Parathyroid adenoma (tissue), 2 donors: Measurements from ENCODE around the gene MYCBP.

Source experiments
- H2AFZ ChIP-seq: fragments of 300-600 bp; sonication (generic); one replicate; pipeline ENCODE4 v1.7.0; 2017; ENCODE audit warnings: antibody characterized with exemption, mild to moderate bottlenecking
- H3K27ac ChIP-seq: fragments of 300-600 bp; sonication (generic); one replicate; pipeline ENCODE4 v1.7.0; 2017
- H3K27me3 ChIP-seq: fragments of 300-600 bp; sonication (generic); one replicate; pipeline ENCODE4 v1.7.0; 2017; ENCODE audit warnings: low read length; ENCODE audit not compliant: control insufficient read depth, insufficient read depth
- H3K36me3 ChIP-seq: fragments of 300-600 bp; sonication (generic); one replicate; pipeline ENCODE4 v1.7.0; 2017; ENCODE audit warnings: low read length; ENCODE audit not compliant: control insufficient read depth, insufficient read depth
- H3K4me1 ChIP-seq: fragments of 300-600 bp; sonication (generic); one replicate; pipeline ENCODE4 v1.7.0; 2017; ENCODE audit warnings: control low read depth
- H3K4me2 ChIP-seq: fragments of 300-600 bp; sonication (generic); one replicate; pipeline ENCODE4 v1.7.0; 2017; ENCODE audit warnings: low read length
- H3K4me3 ChIP-seq: fragments of 300-600 bp; sonication (generic); one replicate; pipeline ENCODE4 v1.7.0; 2017; ENCODE audit warnings: low read depth, low read length
- H3K79me2 ChIP-seq: fragments of 300-600 bp; sonication (generic); one replicate; pipeline ENCODE4 v1.7.0; 2017; ENCODE audit warnings: control low read depth
- H3K9ac ChIP-seq: fragments of 300-600 bp; sonication (generic); one replicate; pipeline ENCODE4 v1.7.0; 2017; ENCODE audit warnings: mild to moderate bottlenecking
- H3K9me3 ChIP-seq: fragments of 300-600 bp; sonication (generic); one replicate; pipeline ENCODE4 v1.7.0; 2017; ENCODE audit warnings: low read length; ENCODE audit not compliant: control insufficient read depth
- TF ChIP-seq, protein P1 (sequence below): fragments of 300-600 bp; sonication (generic); IDR thresholded peaks from one replicate; pipeline ENCODE4 v1.7.0; 2017; ENCODE audit warnings: antibody characterized with exemption, mild to moderate bottlenecking
- donor health status: primary hyperparathyroidism.

The MYCBP gene

DNA sequence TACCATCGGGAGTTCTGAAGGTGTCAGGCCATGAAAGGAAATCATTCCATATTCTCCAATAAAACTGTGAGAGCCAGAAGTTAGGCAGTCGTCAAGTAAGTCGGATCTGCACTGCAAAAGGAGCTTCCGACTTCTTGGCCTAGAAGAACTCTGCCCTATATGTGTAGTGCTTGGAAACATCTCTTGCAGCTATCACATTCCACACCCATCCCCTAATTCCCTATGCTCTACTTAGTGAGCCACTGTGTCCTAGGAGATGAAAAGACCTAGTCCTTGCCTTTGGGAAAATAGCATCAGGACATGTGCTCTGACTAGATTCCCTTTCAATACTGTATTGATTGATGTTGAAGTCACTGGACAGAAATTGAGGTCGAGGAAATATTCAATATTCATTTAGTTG is 16.4 kb upstream of the MYCBP start:
- Histone ChIP-seq H3K4me1 (no peaks in the 10 kb centered on the region), H3K36me3 (no peaks in the 10 kb centered on the region), H3K9me3 (no peaks in the 10 kb centered on the region), H3K4me3 (no peak overlapping the region), H3K79me2 (no peaks in the 10 kb centered on the region), H2AFZ (no peak overlapping the region), H3K27ac (no peak overlapping the region), H3K4me2 (no peak overlapping the region), H3K27me3 (no peaks in the 10 kb centered on the region), H3K9ac (no peak overlapping the region)
- TF ChIP-seq, protein P1, sequence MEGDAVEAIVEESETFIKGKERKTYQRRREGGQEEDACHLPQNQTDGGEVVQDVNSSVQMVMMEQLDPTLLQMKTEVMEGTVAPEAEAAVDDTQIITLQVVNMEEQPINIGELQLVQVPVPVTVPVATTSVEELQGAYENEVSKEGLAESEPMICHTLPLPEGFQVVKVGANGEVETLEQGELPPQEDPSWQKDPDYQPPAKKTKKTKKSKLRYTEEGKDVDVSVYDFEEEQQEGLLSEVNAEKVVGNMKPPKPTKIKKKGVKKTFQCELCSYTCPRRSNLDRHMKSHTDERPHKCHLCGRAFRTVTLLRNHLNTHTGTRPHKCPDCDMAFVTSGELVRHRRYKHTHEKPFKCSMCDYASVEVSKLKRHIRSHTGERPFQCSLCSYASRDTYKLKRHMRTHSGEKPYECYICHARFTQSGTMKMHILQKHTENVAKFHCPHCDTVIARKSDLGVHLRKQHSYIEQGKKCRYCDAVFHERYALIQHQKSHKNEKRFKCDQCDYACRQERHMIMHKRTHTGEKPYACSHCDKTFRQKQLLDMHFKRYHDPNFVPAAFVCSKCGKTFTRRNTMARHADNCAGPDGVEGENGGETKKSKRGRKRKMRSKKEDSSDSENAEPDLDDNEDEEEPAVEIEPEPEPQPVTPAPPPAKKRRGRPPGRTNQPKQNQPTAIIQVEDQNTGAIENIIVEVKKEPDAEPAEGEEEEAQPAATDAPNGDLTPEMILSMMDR: no peak

DNA sequence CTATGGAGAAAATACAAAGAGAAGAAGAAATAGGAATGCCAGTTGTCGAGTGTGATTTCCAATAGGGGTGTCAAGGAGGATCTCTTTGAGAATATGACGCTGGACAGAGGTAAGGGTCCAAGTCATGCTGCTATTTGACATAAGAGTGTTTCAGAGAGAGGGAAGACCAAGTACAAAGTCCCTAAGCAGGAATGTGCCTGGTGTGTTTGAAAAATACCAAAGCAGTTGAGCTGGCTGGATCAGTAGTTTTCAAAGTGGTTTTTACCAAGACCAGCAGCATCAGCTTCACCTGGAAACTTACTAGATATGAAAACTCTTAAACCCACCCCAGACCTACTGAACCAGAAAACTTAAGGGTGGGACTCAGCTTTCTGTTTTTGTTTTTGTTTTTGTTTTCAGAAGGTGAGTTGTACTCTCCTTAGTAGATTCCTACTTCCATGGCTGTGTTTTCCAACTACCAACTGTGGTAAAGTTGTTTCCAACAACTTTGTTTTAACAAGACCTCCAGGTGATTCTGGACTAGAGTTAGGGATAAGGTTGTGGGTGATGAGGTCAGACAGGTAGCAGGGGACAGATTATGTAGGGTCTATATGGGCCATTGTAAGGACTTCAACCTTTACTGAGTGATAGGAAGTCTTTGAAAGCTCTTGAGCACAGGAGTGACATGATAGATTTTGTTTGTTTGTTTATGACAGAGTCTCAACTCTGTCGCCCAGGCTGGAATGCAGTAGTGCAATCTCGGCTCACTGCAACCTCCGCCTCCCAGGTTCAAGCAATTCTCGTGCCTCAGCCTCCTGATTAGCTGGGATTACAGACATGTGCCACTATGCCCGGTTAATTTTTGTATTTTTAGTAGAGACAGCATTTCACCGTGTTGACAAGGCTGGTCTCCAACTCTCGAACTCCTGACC is 15.5 kb upstream of the MYCBP start:
- TF ChIP-seq, protein P1: no peak
- no peak overlapping the region for H3K4me3 ChIP-seq
- H3K27me3 ChIP-seq: no peaks in the 10 kb centered on the region
- H2AFZ ChIP-seq: no peak overlapping the region
- no peak overlapping the region for H3K27ac ChIP-seq
- no peak overlapping the region for H3K4me2 ChIP-seq
- no peak overlapping the region for H3K9ac ChIP-seq
- no peaks in the 10 kb centered on the region for H3K36me3 ChIP-seq
- H3K9me3 ChIP-seq: no peaks in the 10 kb centered on the region
- H3K4me1 ChIP-seq: no peaks in the 10 kb centered on the region
- H3K79me2 ChIP-seq: no peaks in the 10 kb centered on the region

DNA sequence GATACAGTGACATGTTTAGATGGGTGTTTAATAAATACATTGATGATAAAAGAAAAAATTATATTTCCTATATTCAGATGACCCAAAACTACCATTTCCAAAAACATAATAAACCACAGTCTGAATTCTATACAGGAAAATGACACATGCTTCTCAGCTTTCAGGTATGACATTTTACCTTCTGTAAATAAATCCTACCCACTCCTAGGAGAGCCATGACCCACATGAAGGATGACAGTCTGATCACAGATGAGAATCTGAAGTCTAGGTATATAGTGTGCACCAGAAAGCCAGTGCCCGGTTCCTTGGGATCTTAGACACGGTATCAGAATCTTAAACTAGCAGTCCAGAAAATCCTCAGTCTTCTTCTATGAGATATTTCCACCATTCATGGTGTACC is 11.9 kb upstream of the MYCBP start:
- H3K9ac ChIP-seq: no peak overlapping the region
- no peak overlapping the region for H2AFZ ChIP-seq
- TF ChIP-seq, protein P1: no peak
- H3K36me3 ChIP-seq: no peaks in the 10 kb centered on the region
- no peaks in the 10 kb centered on the region for H3K9me3 ChIP-seq
- H3K79me2 ChIP-seq: no peaks in the 10 kb centered on the region
- H3K4me1 ChIP-seq: no peaks in the 10 kb centered on the region
- no peak overlapping the region for H3K4me3 ChIP-seq
- no peaks in the 10 kb centered on the region for H3K27me3 ChIP-seq
- H3K4me2 ChIP-seq: no peak overlapping the region
- H3K27ac ChIP-seq: no peak overlapping the region

DNA sequence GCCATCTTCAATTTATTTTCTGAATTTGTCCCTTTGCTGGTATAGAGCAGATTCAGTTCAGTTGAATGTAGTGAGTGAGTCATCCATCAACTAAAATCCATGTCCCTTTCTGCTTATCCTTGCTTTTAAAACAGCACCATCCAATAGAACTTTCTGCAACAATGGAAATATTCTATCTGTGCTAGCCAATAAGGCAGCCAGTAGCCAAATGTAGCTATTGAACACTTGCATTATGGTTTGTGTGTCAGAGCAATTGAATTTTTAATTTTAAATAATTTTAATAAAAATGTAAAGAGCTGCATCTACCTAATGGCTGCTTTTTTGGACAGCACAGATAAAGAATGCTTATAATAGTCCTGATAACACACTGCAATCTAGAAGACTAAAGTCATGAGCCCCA is 8.3 kb upstream of the MYCBP start, which contains the start of gene GJA9:
Gene GJA9 (minus strand): TSS at position 101 of the 400 bp plus-strand sequence. CDS start 5,489 bp downstream, outside the sequence.
- no peaks in the 10 kb centered on the region for H3K36me3 ChIP-seq
- H3K27me3 ChIP-seq: no peaks in the 10 kb centered on the region
- no peaks in the 10 kb centered on the region for H3K4me1 ChIP-seq
- no peak within 1 kb of the TSS for H2AFZ ChIP-seq
- no peak within 1 kb of the TSS for H3K4me2 ChIP-seq
- H3K9ac ChIP-seq: no peak within 1 kb of the TSS
- TF ChIP-seq, protein P1: no peak
- no peaks in the 10 kb centered on the region for H3K79me2 ChIP-seq
- no peaks in the 10 kb centered on the region for H3K9me3 ChIP-seq
- H3K27ac ChIP-seq: no peak within 1 kb of the TSS
- H3K4me3 ChIP-seq: no peak within 1 kb of the TSS
